Liver (tissue), 9 donors: ENCODE measurements around the gene GDF10. TPM values are rescaled to one million over a fixed set of nuclear protein-coding genes. Genes with fewer than 3 reads are reported as not detected.

Experiments
- DNase-seq: peaks from one replicate; pipeline ENCODE4 v3.0.0-alpha.2; 2017; ENCODE audit warnings: low spot score
- H3K27ac ChIP-seq, 2 donors: one replicate each; pipeline ENCODE4 v1.7.0; 2013; ENCODE audit warnings: inconsistent platforms in 2 of 2, low read length in 2 of 2, control low read depth in 1 of 2, low read depth in 1 of 2, mild to moderate bottlenecking in 1 of 2
- H3K27me3 ChIP-seq, 4 donors: one replicate each; pipeline versions ENCODE4 v1.6.1 to v1.7.0; 2013; ENCODE audit warnings: low read length in 3 of 4, inconsistent platforms in 1 of 4, mild to moderate bottlenecking in 1 of 4, moderate library complexity in 1 of 4; ENCODE audit not compliant: control insufficient read depth in 4 of 4, insufficient read depth in 4 of 4
- H3K36me3 ChIP-seq, 4 donors: one replicate each; pipeline versions ENCODE4 v1.6.1 to v1.7.0; 2013; ENCODE audit warnings: low read length in 3 of 4, mild to moderate bottlenecking in 3 of 4, low read depth in 1 of 4, moderate library complexity in 1 of 4; ENCODE audit not compliant: control insufficient read depth in 4 of 4, insufficient read depth in 3 of 4
- H3K4me1 ChIP-seq, 4 donors: one replicate each; pipeline versions ENCODE4 v1.6.1 to v1.7.0; 2013; ENCODE audit warnings: low read length in 3 of 4, mild to moderate bottlenecking in 3 of 4, moderate library complexity in 1 of 4; ENCODE audit not compliant: control insufficient read depth in 4 of 4, insufficient read depth in 4 of 4
- H3K4me3 ChIP-seq, 3 donors: one replicate each; pipeline versions ENCODE4 v1.6.1 to v1.7.0; 2013; ENCODE audit warnings: low read length in 3 of 3, control low read depth in 1 of 3, low read depth in 1 of 3, mild to moderate bottlenecking in 1 of 3
- H3K9ac ChIP-seq, 2 donors: one replicate each; pipeline ENCODE4 v1.7.0; 2013; ENCODE audit warnings: low read length in 2 of 2, mild to moderate bottlenecking in 2 of 2, moderate library complexity in 2 of 2, control low read depth in 1 of 2, low read depth in 1 of 2
- H3K9me3 ChIP-seq, 4 donors: one replicate each; pipeline versions ENCODE4 v1.6.1 to v1.7.0; 2013; ENCODE audit warnings: low read length in 3 of 4; ENCODE audit not compliant: control insufficient read depth in 4 of 4
- EGR1 ChIP-seq, 2 donors: IDR thresholded peaks; 2 replicates each; pipeline ENCODE4 v1.6.1; 2016 to 2018; ENCODE audit warnings: antibody characterized with exemption in 2 of 2, low read depth in 2 of 2
- FOXA1 ChIP-seq: IDR thresholded peaks from 2 replicates; pipeline ENCODE4 v1.6.1; 2016; ENCODE audit warnings: antibody characterized with exemption
- FOXA2 ChIP-seq: IDR thresholded peaks from 2 replicates; pipeline ENCODE4 v1.6.1; 2016; ENCODE audit warnings: antibody characterized with exemption
- GABPA ChIP-seq, 2 donors: IDR thresholded peaks in 1 of 2; conservative IDR thresholded peaks in 1 of 2; 2 replicates each; pipeline ENCODE4 v1.6.1; 2016; ENCODE audit warnings: antibody characterized with exemption in 2 of 2, mild to moderate bottlenecking in 1 of 2, moderate library complexity in 1 of 2
- HNF4A ChIP-seq, 2 donors: conservative IDR thresholded peaks; 2 replicates each; pipeline ENCODE4 v1.6.1; 2016; ENCODE audit warnings: antibody characterized with exemption in 2 of 2, mild to moderate bottlenecking in 2 of 2
- HNF4G ChIP-seq: IDR thresholded peaks from 2 replicates; pipeline ENCODE4 v1.6.1; 2016; ENCODE audit warnings: antibody characterized with exemption
- NR2F2 ChIP-seq: IDR thresholded peaks from 2 replicates; pipeline ENCODE4 v1.6.1; 2016; ENCODE audit warnings: antibody characterized with exemption
- RAD21 ChIP-seq, 2 donors: IDR thresholded peaks; 2 replicates each; pipeline ENCODE4 v1.6.1; 2016; ENCODE audit warnings: antibody characterized with exemption in 2 of 2, mild to moderate bottlenecking in 2 of 2
- RXRA ChIP-seq, 2 donors: IDR thresholded peaks; 2 replicates each; pipeline ENCODE4 v1.6.1; 2017 to 2018; ENCODE audit warnings: antibody characterized with exemption in 2 of 2, mild to moderate bottlenecking in 1 of 2
- SP1 ChIP-seq: IDR thresholded peaks from 2 replicates; pipeline ENCODE4 v1.6.1; 2018; ENCODE audit warnings: antibody characterized with exemption, mild to moderate bottlenecking
- TAF1 ChIP-seq: conservative IDR thresholded peaks from 2 replicates; pipeline ENCODE4 v1.6.1; 2016; ENCODE audit warnings: antibody characterized with exemption, mild to moderate bottlenecking
- YY1 ChIP-seq: IDR thresholded peaks from 2 replicates; pipeline ENCODE4 v1.6.1; 2016; ENCODE audit warnings: antibody characterized with exemption, mild to moderate bottlenecking
- WGBS: extraction: QIAGEN DNeasy Blood & Tissue Kit; methylation state at CpG from one replicate; pipeline ENCODE4 v1.1.7; 2013; 5-methylcytosine and 5-hydroxymethylcytosine counted together
- polyA plus RNA-seq, 2 donors: library from polyadenylated mRNA; stranded (reverse) in 1 of 2; unstranded in 1 of 2; fragments of 200-250 nt in 1 of 2; fragments of >200 nt in 1 of 2; fragmentation: Nextera tagmentation in 1 of 2; extraction: Ambion mirVana in 1 of 2; gene quantifications; one replicate each; pipeline versions ENCODE4 v1.2.1 to v1.2.3, GENCODE V29; 2013 to 2015
- total RNA-seq, 2 donors: library from RNA; depleted of rRNA; stranded (reverse); fragments of >200 nt; gene quantifications; one replicate each; pipeline ENCODE4 v1.2.3, GENCODE V29; 2014
- TF ChIP-seq, protein P1 (sequence below): IDR thresholded peaks from 2 replicates; pipeline ENCODE4 v1.6.1; 2016; ENCODE audit warnings: antibody characterized with exemption, mild to moderate bottlenecking
- TF ChIP-seq, protein P2 (sequence below): IDR thresholded peaks from 2 replicates; pipeline ENCODE4 v1.6.1; 2016; ENCODE audit warnings: antibody characterized with exemption
- TF ChIP-seq, protein P3 (sequence below): IDR thresholded peaks from 2 replicates; pipeline ENCODE4 v1.6.1; 2016; ENCODE audit warnings: antibody characterized with exemption
- TF ChIP-seq, protein P4 (sequence below): fragments of 150-350 bp; IDR thresholded peaks from 2 replicates; pipeline ENCODE4 v1.5.1; 2017; ENCODE audit warnings: improper control_type of control experiment, low read depth, low read length; ENCODE audit not compliant: missing input control
- TF ChIP-seq, protein P5 (sequence below): IDR thresholded peaks from 2 replicates; pipeline ENCODE4 v1.6.1; 2016; ENCODE audit warnings: antibody characterized with exemption
- donor health status: healthy.
- donor health status: healthy.
- donor health status: healthy.
- donor health status: healthy.
- donor health status: healthy.

GDF10 gene
- total and polyA plus RNA-seq, 4 donors = under 0.01 to 0.28 (median 0.11) TPM

DNA sequence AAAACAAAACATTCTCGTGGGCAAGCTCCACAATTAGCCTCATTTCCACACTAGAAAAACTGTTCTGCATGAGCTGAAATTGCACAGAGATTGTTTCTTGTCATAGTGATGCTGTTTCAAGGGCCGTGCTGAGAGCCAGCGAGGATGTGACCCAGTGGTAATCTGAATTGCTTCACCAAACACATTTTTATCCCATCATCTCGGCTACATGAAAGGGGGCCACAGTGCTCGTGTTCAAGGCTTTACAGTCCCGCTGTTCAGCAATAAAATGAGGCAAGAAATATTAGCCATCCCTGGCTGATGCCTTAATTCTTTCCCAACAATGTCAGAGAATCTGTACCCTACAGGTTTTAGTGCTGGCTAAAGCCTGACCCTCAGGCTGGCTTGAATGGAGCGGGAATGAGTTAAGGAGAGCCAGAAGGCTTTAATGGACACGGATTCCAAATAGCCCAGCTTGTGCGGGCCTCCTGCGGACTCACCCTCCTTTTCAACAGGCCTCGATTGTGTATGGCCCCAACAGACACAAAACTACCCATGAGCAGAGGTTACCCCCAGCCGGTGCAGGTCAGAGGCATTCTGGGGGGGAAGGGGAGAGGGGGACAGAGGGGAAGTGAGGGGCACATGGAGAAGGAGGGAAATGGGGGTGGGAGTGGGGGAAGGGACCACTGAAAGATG is 2.0 kb upstream of the GDF10 start:
- Histone ChIP-seq H3K4me3 (no peak overlapping the region), H3K27ac (no peak overlapping the region), H3K9me3 (no peaks in the 10 kb centered on the region), H3K9ac (no peak overlapping the region), H3K4me1 (peaks cover 0 to 13% (median 9%) of the 10 kb centered on the region in 4 donors), H3K36me3 (no peaks in the 10 kb centered on the region), H3K27me3 (no peaks in the 10 kb centered on the region)
- WGBS = 85% methylated on average over 12 of the region's 12 CpGs
- no peak for DNase-seq
- no peak for TF ChIP-seq EGR1 (IDR thresholded peaks at IDR 0.05; ENCODE audit: low read depth in 2 of 2)
- no peak for TF ChIP-seq TAF1
- no peak for TF ChIP-seq HNF4G
- no peak for TF ChIP-seq SP1
- TF ChIP-seq, protein P1, sequence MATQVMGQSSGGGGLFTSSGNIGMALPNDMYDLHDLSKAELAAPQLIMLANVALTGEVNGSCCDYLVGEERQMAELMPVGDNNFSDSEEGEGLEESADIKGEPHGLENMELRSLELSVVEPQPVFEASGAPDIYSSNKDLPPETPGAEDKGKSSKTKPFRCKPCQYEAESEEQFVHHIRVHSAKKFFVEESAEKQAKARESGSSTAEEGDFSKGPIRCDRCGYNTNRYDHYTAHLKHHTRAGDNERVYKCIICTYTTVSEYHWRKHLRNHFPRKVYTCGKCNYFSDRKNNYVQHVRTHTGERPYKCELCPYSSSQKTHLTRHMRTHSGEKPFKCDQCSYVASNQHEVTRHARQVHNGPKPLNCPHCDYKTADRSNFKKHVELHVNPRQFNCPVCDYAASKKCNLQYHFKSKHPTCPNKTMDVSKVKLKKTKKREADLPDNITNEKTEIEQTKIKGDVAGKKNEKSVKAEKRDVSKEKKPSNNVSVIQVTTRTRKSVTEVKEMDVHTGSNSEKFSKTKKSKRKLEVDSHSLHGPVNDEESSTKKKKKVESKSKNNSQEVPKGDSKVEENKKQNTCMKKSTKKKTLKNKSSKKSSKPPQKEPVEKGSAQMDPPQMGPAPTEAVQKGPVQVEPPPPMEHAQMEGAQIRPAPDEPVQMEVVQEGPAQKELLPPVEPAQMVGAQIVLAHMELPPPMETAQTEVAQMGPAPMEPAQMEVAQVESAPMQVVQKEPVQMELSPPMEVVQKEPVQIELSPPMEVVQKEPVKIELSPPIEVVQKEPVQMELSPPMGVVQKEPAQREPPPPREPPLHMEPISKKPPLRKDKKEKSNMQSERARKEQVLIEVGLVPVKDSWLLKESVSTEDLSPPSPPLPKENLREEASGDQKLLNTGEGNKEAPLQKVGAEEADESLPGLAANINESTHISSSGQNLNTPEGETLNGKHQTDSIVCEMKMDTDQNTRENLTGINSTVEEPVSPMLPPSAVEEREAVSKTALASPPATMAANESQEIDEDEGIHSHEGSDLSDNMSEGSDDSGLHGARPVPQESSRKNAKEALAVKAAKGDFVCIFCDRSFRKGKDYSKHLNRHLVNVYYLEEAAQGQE = no peak
- TF ChIP-seq FOXA1 = no peak
- TF ChIP-seq YY1 = no peak
- TF ChIP-seq, protein P2, sequence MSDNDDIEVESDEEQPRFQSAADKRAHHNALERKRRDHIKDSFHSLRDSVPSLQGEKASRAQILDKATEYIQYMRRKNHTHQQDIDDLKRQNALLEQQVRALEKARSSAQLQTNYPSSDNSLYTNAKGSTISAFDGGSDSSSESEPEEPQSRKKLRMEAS = no peak
- no peak for TF ChIP-seq RXRA (IDR thresholded peaks at IDR 0.05)
- TF ChIP-seq, protein P3, sequence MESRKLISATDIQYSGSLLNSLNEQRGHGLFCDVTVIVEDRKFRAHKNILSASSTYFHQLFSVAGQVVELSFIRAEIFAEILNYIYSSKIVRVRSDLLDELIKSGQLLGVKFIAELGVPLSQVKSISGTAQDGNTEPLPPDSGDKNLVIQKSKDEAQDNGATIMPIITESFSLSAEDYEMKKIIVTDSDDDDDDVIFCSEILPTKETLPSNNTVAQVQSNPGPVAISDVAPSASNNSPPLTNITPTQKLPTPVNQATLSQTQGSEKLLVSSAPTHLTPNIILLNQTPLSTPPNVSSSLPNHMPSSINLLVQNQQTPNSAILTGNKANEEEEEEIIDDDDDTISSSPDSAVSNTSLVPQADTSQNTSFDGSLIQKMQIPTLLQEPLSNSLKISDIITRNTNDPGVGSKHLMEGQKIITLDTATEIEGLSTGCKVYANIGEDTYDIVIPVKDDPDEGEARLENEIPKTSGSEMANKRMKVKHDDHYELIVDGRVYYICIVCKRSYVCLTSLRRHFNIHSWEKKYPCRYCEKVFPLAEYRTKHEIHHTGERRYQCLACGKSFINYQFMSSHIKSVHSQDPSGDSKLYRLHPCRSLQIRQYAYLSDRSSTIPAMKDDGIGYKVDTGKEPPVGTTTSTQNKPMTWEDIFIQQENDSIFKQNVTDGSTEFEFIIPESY = no peak
- no peak for TF ChIP-seq FOXA2
- no peak for TF ChIP-seq GABPA (IDR thresholded peaks at IDR 0.05 in 1 of 2, conservative IDR thresholded peaks at IDR 0.05 in 1 of 2)
- TF ChIP-seq HNF4A (conservative IDR thresholded peaks at IDR 0.05) = no peak
- TF ChIP-seq NR2F2 = no peak
- TF ChIP-seq, protein P4, sequence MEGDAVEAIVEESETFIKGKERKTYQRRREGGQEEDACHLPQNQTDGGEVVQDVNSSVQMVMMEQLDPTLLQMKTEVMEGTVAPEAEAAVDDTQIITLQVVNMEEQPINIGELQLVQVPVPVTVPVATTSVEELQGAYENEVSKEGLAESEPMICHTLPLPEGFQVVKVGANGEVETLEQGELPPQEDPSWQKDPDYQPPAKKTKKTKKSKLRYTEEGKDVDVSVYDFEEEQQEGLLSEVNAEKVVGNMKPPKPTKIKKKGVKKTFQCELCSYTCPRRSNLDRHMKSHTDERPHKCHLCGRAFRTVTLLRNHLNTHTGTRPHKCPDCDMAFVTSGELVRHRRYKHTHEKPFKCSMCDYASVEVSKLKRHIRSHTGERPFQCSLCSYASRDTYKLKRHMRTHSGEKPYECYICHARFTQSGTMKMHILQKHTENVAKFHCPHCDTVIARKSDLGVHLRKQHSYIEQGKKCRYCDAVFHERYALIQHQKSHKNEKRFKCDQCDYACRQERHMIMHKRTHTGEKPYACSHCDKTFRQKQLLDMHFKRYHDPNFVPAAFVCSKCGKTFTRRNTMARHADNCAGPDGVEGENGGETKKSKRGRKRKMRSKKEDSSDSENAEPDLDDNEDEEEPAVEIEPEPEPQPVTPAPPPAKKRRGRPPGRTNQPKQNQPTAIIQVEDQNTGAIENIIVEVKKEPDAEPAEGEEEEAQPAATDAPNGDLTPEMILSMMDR = no peak
- no peak for TF ChIP-seq RAD21 (IDR thresholded peaks at IDR 0.05)

DNA sequence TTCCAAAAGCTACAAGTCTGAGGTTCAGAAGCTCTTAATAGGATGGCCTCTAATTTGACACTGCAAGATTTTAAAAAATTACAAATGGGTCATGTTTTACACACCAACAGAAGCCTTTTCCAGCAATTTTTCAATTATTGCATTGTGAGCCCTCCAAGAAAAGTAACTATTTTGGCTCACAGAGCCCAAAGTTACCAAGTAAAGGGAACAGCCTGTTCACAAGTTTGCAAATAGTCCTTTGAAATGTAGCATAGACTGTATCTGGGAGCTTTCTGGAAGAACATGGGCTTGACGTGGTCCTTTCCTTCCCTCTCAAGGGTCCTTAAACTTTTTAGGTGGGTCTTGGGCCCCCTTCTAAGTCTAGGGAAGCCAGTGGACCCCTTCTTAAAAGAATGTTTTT is 1.3 kb upstream of the GDF10 start:
- DNase-seq = no peak
- no peak overlapping the region for H3K4me3 ChIP-seq
- H3K36me3 ChIP-seq = no peaks in the 10 kb centered on the region
- no peaks in the 10 kb centered on the region for H3K9me3 ChIP-seq
- no peak overlapping the region for H3K9ac ChIP-seq
- peaks cover 0 to 13% (median 9%) of the 10 kb centered on the region in 4 donors for H3K4me1 ChIP-seq
- WGBS = 81% methylated on average over 1 of the region's 1 CpG
- no peak overlapping the region for H3K27ac ChIP-seq
- no peaks in the 10 kb centered on the region for H3K27me3 ChIP-seq
- TF ChIP-seq EGR1 (IDR thresholded peaks at IDR 0.05; ENCODE audit: low read depth in 2 of 2) = no peak
- no peak for TF ChIP-seq FOXA2
- TF ChIP-seq, protein P2 = no peak
- TF ChIP-seq GABPA (IDR thresholded peaks at IDR 0.05 in 1 of 2, conservative IDR thresholded peaks at IDR 0.05 in 1 of 2) = no peak
- no peak for TF ChIP-seq RXRA (IDR thresholded peaks at IDR 0.05)
- no peak for TF ChIP-seq HNF4A (conservative IDR thresholded peaks at IDR 0.05)
- TF ChIP-seq, protein P4 = no peak
- no peak for TF ChIP-seq RAD21 (IDR thresholded peaks at IDR 0.05)
- TF ChIP-seq NR2F2 = no peak
- TF ChIP-seq TAF1 = no peak
- TF ChIP-seq FOXA1 = no peak
- no peak for TF ChIP-seq HNF4G
- TF ChIP-seq, protein P5, sequence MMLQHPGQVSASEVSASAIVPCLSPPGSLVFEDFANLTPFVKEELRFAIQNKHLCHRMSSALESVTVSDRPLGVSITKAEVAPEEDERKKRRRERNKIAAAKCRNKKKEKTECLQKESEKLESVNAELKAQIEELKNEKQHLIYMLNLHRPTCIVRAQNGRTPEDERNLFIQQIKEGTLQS = no peak
